Sigmoid colon (tissue), 7 donors: ENCODE measurements around the gene HAO1. TPM values are rescaled to one million over a fixed set of nuclear protein-coding genes. Genes with fewer than 3 reads are reported as not detected.

Experiments
- DNase-seq: peaks from one replicate; pipeline ENCODE4 v3.0.0-alpha.2; 2019
- H3K27ac ChIP-seq, 4 donors: fragments of 200-600 bp; sonication (generic); one replicate each; pipeline ENCODE4 v1.5.1; 2016 to 2019; ENCODE audit warnings: mild to moderate bottlenecking in 1 of 4
- H3K27me3 ChIP-seq, 3 donors: fragments of 200-600 bp; sonication (generic); one replicate each; pipeline ENCODE4 v1.5.1; 2019; ENCODE audit warnings: mild to moderate bottlenecking in 1 of 3
- H3K36me3 ChIP-seq, 4 donors: fragments of 200-600 bp; sonication (generic); one replicate each; pipeline ENCODE4 v1.5.1; 2016 to 2019
- H3K4me1 ChIP-seq, 4 donors: fragments of 200-600 bp; sonication (generic); one replicate each; pipeline ENCODE4 v1.5.1; 2017 to 2019
- H3K4me3 ChIP-seq, 4 donors: fragments of 200-600 bp; sonication (generic); one replicate each; pipeline ENCODE4 v1.5.1; 2017 to 2019; ENCODE audit warnings: mild to moderate bottlenecking in 2 of 4, moderate library complexity in 1 of 4
- H3K9me3 ChIP-seq, 4 donors: fragments of 200-600 bp in 3 of 4; sonication (generic) in 3 of 4; one replicate each; pipeline versions ENCODE4 v1.5.1 to v1.6.1; 2013 to 2019
- CTCF ChIP-seq, 4 experiments: fragments of 450-650 bp in 3 of 4; fragments of 200-600 bp in 1 of 4; IDR thresholded peaks; one replicate each; pipeline ENCODE4 v1.5.1; 2016 to 2019; ENCODE audit warnings: antibody characterized with exemption in 4 of 4, mild to moderate bottlenecking in 3 of 4, moderate library complexity in 2 of 4
- EP300 ChIP-seq, 4 donors: sonication (generic); formaldehyde crosslinking; IDR thresholded peaks; one replicate each; pipeline ENCODE4 v1.6.1; 2017; ENCODE audit warnings: antibody characterized with exemption in 4 of 4
- POLR2A ChIP-seq, 2 donors: fragments of 450-650 bp; IDR thresholded peaks; one replicate each; pipeline ENCODE4 v1.6.1; 2016; ENCODE audit warnings: antibody characterized with exemption in 2 of 2, mild to moderate bottlenecking in 2 of 2, moderate library complexity in 2 of 2
- POLR2AphosphoS5 ChIP-seq, 4 donors: sonication (generic); formaldehyde crosslinking; IDR thresholded peaks; one replicate each; pipeline ENCODE4 v1.6.1; 2017; ENCODE audit warnings: antibody characterized with exemption in 4 of 4
- WGBS, 2 donors: extraction: QIAGEN DNeasy Blood & Tissue Kit; methylation state at CpG; one replicate each; pipeline ENCODE4 v1.1.7; 2013; 5-methylcytosine and 5-hydroxymethylcytosine counted together
- intact Hi-C: fragments of 100-400 bp; cut with DNase I; formaldehyde crosslinking; loops from one replicate; pipeline ENCODE4 v1.15.1; 2023
- polyA plus RNA-seq, 3 donors: library from polyadenylated mRNA; stranded (reverse); fragments of 200-250 nt; gene quantifications; one replicate each; pipeline ENCODE4 v1.2.3, GENCODE V29; 2013
- total RNA-seq, 4 donors: library from RNA; depleted of rRNA; stranded (reverse); fragments of >200 nt; gene quantifications; one replicate each; pipeline ENCODE4 v1.1.0, GENCODE V29; 2016
- donor health status: healthy with polysubstance abuse.
- donor health status: Bipolar disorder and iron deficiency.
- donor health status: healthy.

HAO1 gene
- total and polyA plus RNA-seq, 7 donors = not detected

DNA sequence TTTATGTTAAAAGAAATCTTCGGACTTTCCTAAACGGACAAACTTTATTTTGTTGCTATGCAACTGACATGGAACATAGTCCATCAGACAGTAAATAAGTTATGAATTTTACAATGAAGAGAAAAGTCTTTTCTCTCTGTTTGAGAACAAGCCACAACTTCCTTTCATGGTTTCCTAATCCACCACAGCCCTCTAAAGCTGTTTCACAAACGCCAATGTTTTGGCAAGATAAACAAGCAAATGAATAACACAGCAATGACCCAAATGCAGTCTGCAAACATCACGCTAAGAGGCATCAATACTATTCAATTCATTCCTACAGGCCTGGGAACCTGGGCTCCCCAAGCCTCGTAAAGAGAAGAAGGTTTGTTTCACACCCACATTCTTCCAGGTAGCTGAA lies 60.4 kb downstream of the HAO1 start:
- no peaks in the 10 kb centered on the region for H3K27me3 ChIP-seq
- no peak overlapping the region for H3K27ac ChIP-seq
- H3K4me1 ChIP-seq = no peaks in the 10 kb centered on the region
- H3K4me3 ChIP-seq = no peak overlapping the region
- H3K36me3 ChIP-seq = no peaks in the 10 kb centered on the region
- TF ChIP-seq POLR2AphosphoS5 (IDR thresholded peaks at IDR 0.05) (no peak), POLR2A (IDR thresholded peaks at IDR 0.05) (no peak), EP300 (IDR thresholded peaks at IDR 0.05) (no peak), CTCF (IDR thresholded peaks at IDR 0.05) (no peak)
- intact Hi-C loops = no loop called here
- H3K9me3 ChIP-seq = no peaks in the 10 kb centered on the region
- no peak for DNase-seq
- WGBS, 2 donors = 2 to 9% methylated on average over 5 of the region's 5 CpGs

- H3K27ac ChIP-seq = no peak overlapping the region
- intact Hi-C loops = no loop called here
- DNase-seq = no peak
- no peaks in the 10 kb centered on the region for H3K4me1 ChIP-seq
- no peak overlapping the region for H3K4me3 ChIP-seq
- no peaks in the 10 kb centered on the region for H3K27me3 ChIP-seq
- no peaks in the 10 kb centered on the region for H3K36me3 ChIP-seq
- H3K9me3 ChIP-seq = no peaks in the 10 kb centered on the region
- 50 to 78% methylated on average over 2 of the region's 2 CpGs for WGBS, 2 donors
- no peak for TF ChIP-seq EP300 (IDR thresholded peaks at IDR 0.05)
Measured at GRCh38 chr20:7868108-7868507, 72.2 kb downstream of the HAO1 start.

DNA sequence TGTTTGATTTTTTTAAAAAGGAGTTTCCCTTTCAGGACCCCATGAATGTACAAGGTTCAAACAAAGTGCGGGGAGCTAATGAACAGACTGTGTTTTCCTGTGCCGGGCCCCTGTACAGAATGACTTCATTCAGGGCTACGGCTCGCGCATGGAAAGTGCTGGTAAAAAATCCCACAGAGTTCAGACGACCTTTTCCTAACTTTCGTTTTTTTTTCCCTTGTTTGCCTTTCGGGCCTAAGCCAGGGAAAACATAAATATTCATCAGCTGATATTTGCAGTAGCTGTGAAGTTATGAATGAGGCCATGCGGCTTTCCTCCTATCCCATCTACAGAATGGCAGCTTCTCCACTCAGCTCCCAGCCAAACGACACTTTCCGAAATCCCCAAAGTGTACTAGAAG lies 74.0 kb downstream of the HAO1 start:
- no peaks in the 10 kb centered on the region for H3K27me3 ChIP-seq
- peak overlapping the region in 1 of 4 donors; percentile 8 for H3K4me3 ChIP-seq
- H3K9me3 ChIP-seq = no peaks in the 10 kb centered on the region
- no peak for DNase-seq
- no peaks in the 10 kb centered on the region for H3K36me3 ChIP-seq
- WGBS, 2 donors = 25 to 54% methylated on average over 11 of the region's 11 CpGs
- TF ChIP-seq CTCF (IDR thresholded peaks at IDR 0.05) = no peak
- H3K27ac ChIP-seq = no peak overlapping the region
- no peaks in the 10 kb centered on the region for H3K4me1 ChIP-seq
- intact Hi-C loops = no loop called here

DNA sequence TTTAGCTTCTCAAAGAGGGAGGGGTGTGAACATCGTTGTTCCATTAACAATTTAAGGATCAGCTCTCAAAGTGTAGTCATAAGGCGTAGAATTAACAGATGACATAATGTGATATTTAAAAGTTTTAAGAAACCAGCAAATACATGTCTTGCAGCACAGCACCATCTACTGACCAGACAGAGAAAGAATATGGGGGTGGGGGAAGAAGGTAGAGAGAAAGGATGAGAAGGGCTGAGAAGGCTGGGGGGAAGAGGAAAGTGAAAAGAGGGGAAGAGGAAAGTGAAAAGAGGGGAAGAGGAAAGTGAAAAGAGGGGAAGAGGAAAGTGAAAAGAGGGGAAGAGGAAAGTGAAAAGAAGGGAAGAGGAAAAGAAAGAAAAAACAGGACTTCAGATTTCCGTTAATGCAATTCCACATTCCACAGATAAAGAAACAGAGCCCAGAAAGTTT lies 80.9 kb downstream of the HAO1 start:
- no peak for DNase-seq
- H3K4me1 ChIP-seq = peaks cover 0 to 4% (median 0%) of the 10 kb centered on the region in 4 donors
- H3K4me3 ChIP-seq = no peak overlapping the region
- H3K36me3 ChIP-seq = no peaks in the 10 kb centered on the region
- no peaks in the 10 kb centered on the region for H3K9me3 ChIP-seq
- WGBS, 2 donors = 14 to 21% methylated on average over 3 of the region's 3 CpGs
- H3K27me3 ChIP-seq = no peaks in the 10 kb centered on the region
- peak; percentile 53 to 61 (median 56) for TF ChIP-seq CTCF (IDR thresholded peaks at IDR 0.05)
- TF ChIP-seq POLR2A (IDR thresholded peaks at IDR 0.05) = no peak
- intact Hi-C loops = loop anchor here (5.0 kb wide), 3 partner anchors 1027 to 1717 kb away; partner anchors contain the start of gene BMP2
- no peak overlapping the region for H3K27ac ChIP-seq

DNA sequence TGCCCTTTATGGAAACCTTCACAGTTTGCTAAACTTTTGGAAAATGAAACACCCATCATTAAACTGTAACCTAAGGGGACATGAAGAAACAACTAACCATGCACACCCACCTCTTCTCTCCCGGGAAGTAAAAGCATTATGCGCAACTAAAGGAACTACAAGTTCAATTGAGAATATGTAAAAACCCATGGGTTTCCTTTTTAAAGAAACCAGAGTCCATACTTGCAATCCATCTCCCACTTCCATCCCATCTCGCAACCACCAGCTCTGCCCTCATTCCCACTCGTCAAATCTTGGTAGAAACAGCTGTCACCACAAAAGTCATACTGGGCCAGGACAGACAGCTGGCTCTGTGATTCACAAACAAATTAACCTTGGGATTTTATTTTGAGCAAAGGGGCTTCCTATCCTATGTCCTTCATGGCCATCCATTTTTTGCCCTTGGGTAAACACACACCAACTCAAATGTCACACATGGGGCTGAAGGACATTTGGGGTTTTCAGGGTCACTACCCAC lies 81.5 kb downstream of the HAO1 start:
- no peak for DNase-seq
- WGBS, 2 donors = 58 to 62% methylated on average over 4 of the region's 4 CpGs
- Histone ChIP-seq H3K4me1 (peaks cover 0 to 4% (median 0%) of the 10 kb centered on the region in 4 donors), H3K27ac (no peak overlapping the region), H3K4me3 (no peak overlapping the region), H3K36me3 (no peaks in the 10 kb centered on the region), H3K9me3 (no peaks in the 10 kb centered on the region), H3K27me3 (no peaks in the 10 kb centered on the region)
- TF ChIP-seq EP300 (IDR thresholded peaks at IDR 0.05) (no peak), POLR2A (IDR thresholded peaks at IDR 0.05) (no peak), POLR2AphosphoS5 (IDR thresholded peaks at IDR 0.05) (no peak), CTCF (IDR thresholded peaks at IDR 0.05) (no peak)
- intact Hi-C loops = loop anchor here (5.0 kb wide), 3 partner anchors 1026 to 1716 kb away; partner anchors contain the start of gene BMP2
